Measurements from ENCODE around the gene DHX9. TPM values are rescaled to one million over a fixed set of nuclear protein-coding genes. Genes with fewer than 3 reads are reported as not detected.
"Not testable (repeated sequence)": the region's sequence is repeated elsewhere in the genome, so short reads cannot be mapped to it uniquely, and the experiment has no call there.

DHX9 gene
- total RNA-seq, 3 donors from 2014 or later (not counting 1 experiment from before 2014, with no cell fraction given), result 208 to 226 (median 226) TPM

DNA sequence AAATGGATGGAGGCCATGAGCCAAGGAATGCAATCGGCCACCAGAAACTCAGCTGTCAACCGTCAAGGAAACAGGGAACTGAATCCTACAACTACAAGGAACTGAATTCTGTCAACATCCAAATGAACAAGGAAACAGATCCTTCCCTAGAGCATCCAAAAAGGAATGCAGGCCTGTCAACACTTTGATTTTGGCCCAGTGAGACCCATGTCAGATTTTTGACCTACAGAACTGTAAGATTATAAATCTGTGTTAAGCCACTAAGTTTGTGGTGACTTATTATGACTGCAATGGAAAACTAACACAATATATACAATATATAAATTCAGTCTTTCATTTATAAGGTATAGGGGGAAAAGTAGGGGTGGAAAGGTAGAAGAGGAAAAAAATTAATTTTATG lies 58.5 kb downstream of the DHX9 start:
- 84% methylated on average over 2 of the region's 2 CpGs for WGBS (ENCODE audit: insufficient coverage)
- H3K9me3 Mint-ChIP-seq, result no peaks in the 10 kb centered on the region
- no peak overlapping the region for H3K27ac Mint-ChIP-seq
- Histone ChIP-seq H3K27ac (ENCODE audit: low read length) (no peak overlapping the region), H3K27me3 (ENCODE audit: control insufficient read depth, insufficient read depth, low read length) (no peaks in the 10 kb centered on the region), H3K4me1 (ENCODE audit: control insufficient read depth, insufficient read depth, low read length) (no peaks in the 10 kb centered on the region), H3K4me3 (ENCODE audit: low read length) (no peak overlapping the region), H3K36me3 (ENCODE audit: control insufficient read depth, insufficient read depth, low read length) (no peaks in the 10 kb centered on the region), H3K9me3 (ENCODE audit: control insufficient read depth, insufficient read depth, low read length) (no peaks in the 10 kb centered on the region)
- ATAC-seq (no peak), DNase-seq (no peak)
- intact Hi-C loops (cut with micrococcal nuclease), result no loop called here
- peaks cover 7 to 9% of the 10 kb centered on the region in 2 donors for H3K27me3 Mint-ChIP-seq (ENCODE audit: low read depth in 2 of 2)
- no peaks in the 10 kb centered on the region for H3K36me3 Mint-ChIP-seq
- H3K4me3 Mint-ChIP-seq, result no peak overlapping the region
- H3K4me1 Mint-ChIP-seq, result no peaks in the 10 kb centered on the region
- TF ChIP-seq, protein P1, sequence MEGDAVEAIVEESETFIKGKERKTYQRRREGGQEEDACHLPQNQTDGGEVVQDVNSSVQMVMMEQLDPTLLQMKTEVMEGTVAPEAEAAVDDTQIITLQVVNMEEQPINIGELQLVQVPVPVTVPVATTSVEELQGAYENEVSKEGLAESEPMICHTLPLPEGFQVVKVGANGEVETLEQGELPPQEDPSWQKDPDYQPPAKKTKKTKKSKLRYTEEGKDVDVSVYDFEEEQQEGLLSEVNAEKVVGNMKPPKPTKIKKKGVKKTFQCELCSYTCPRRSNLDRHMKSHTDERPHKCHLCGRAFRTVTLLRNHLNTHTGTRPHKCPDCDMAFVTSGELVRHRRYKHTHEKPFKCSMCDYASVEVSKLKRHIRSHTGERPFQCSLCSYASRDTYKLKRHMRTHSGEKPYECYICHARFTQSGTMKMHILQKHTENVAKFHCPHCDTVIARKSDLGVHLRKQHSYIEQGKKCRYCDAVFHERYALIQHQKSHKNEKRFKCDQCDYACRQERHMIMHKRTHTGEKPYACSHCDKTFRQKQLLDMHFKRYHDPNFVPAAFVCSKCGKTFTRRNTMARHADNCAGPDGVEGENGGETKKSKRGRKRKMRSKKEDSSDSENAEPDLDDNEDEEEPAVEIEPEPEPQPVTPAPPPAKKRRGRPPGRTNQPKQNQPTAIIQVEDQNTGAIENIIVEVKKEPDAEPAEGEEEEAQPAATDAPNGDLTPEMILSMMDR (IDR thresholded peaks at IDR 0.05), result no peak

DNA sequence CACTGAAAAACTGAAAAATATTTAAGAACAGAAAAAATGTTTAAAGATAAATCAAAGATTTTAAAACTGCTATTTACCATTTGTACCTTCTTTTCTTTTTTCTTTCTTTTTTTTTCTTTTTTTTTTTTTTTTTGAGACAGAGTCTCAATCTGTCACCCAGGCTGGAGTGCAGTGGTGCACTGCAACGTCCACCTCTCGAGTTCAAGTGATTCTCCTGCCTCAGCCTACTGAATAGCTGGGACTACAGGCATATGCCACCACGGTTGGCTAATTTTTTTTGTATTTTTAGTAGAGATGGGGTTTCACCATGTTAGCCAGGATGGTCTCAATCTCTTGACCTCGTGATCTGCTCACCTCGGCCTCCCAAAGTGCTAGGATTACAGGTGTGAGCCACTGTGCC lies 62.8 kb downstream of the DHX9 start:
- H3K9me3 ChIP-seq (ENCODE audit: control insufficient read depth, insufficient read depth, low read length); H3K27ac ChIP-seq (ENCODE audit: low read length); intact Hi-C loops (cut with micrococcal nuclease); H3K36me3 ChIP-seq (ENCODE audit: control insufficient read depth, insufficient read depth, low read length); H3K36me3 Mint-ChIP-seq; DNase-seq; H3K27me3 Mint-ChIP-seq (ENCODE audit: low read depth in 2 of 2); H3K4me1 ChIP-seq (ENCODE audit: control insufficient read depth, insufficient read depth, low read length); H3K27me3 ChIP-seq (ENCODE audit: control insufficient read depth, insufficient read depth, low read length); H3K27ac Mint-ChIP-seq; H3K4me3 Mint-ChIP-seq; ATAC-seq; H3K4me1 Mint-ChIP-seq; H3K4me3 ChIP-seq (ENCODE audit: low read length); H3K9me3 Mint-ChIP-seq: not testable (repeated sequence)
- WGBS (ENCODE audit: insufficient coverage), result 96% methylated on average over 3 of the region's 5 CpGs

DNA sequence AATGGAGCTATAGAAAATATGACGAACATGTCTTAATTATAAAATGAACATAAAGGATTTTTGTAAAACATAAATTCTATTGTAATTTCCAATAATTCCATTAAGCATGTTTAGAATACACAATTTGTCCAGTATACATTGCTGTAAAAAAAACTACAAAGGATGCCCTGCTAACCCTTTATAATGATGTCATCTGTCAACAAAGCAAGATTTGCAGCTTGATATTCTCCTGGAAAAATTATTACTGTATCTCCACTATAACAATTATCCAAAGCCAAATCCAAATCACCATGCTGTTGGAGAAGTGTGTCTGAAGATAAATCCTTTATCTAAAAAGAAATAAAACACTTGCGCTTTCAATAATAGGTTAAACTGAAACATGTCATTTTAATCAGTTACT lies 66.2 kb downstream of the DHX9 start:
- Histone ChIP-seq H3K4me1 (ENCODE audit: control insufficient read depth, insufficient read depth, low read length) (no peaks in the 10 kb centered on the region), H3K9me3 (ENCODE audit: control insufficient read depth, insufficient read depth, low read length) (no peaks in the 10 kb centered on the region), H3K36me3 (ENCODE audit: control insufficient read depth, insufficient read depth, low read length) (no peaks in the 10 kb centered on the region), H3K4me3 (ENCODE audit: low read length) (no peak overlapping the region), H3K27me3 (ENCODE audit: control insufficient read depth, insufficient read depth, low read length) (no peaks in the 10 kb centered on the region), H3K27ac (ENCODE audit: low read length) (no peak overlapping the region)
- Mint-ChIP-seq H3K27ac (no peak overlapping the region), H3K4me1 (no peaks in the 10 kb centered on the region), H3K36me3 (no peaks in the 10 kb centered on the region), H3K27me3 (ENCODE audit: low read depth in 2 of 2) (peaks cover 8 to 9% of the 10 kb centered on the region in 2 donors), H3K4me3 (no peak overlapping the region), H3K9me3 (no peaks in the 10 kb centered on the region)
- WGBS (ENCODE audit: insufficient coverage), result no CpG with 5 or more reads among the region's 2 CpGs
- intact Hi-C loops (cut with micrococcal nuclease), result no loop called here
- ATAC-seq (no peak), DNase-seq (no peak)
- TF ChIP-seq, protein P1 (IDR thresholded peaks at IDR 0.05), result no peak

GRCh38 chr1:182909578-182909977 lies 70.4 kb downstream of the DHX9 start:
- Histone ChIP-seq H3K9me3 (ENCODE audit: control insufficient read depth, insufficient read depth, low read length) (no peaks in the 10 kb centered on the region), H3K4me1 (ENCODE audit: control insufficient read depth, insufficient read depth, low read length) (no peaks in the 10 kb centered on the region), H3K4me3 (ENCODE audit: low read length) (no peak overlapping the region), H3K27ac (ENCODE audit: low read length) (no peak overlapping the region), H3K36me3 (ENCODE audit: control insufficient read depth, insufficient read depth, low read length) (no peaks in the 10 kb centered on the region), H3K27me3 (ENCODE audit: control insufficient read depth, insufficient read depth, low read length) (no peaks in the 10 kb centered on the region)
- H3K4me3 Mint-ChIP-seq, result no peak overlapping the region
- no peaks in the 10 kb centered on the region for H3K4me1 Mint-ChIP-seq
- H3K9me3 Mint-ChIP-seq, result no peaks in the 10 kb centered on the region
- TF ChIP-seq, protein P1 (IDR thresholded peaks at IDR 0.05), result no peak
- 45% methylated on average over 4 of the region's 4 CpGs for WGBS (ENCODE audit: insufficient coverage)
- no peak overlapping the region for H3K27ac Mint-ChIP-seq
- intact Hi-C loops (cut with micrococcal nuclease), result no loop called here
- DNase-seq (no peak), ATAC-seq (no peak)
- H3K27me3 Mint-ChIP-seq (ENCODE audit: low read depth in 2 of 2), result peaks cover 9 to 10% of the 10 kb centered on the region in 2 donors
- H3K36me3 Mint-ChIP-seq, result no peaks in the 10 kb centered on the region

Measured in natural killer cell (primary cell).